GM18873 (cell line): ENCODE measurements around the gene ADAM10.

Experiments used
- ATAC-seq: cut with Tn5 transposase; IDR thresholded peaks from one replicate; pipeline ENCODE4 v1.9.1; 2021; ENCODE audit warnings: mild to moderate bottlenecking, moderate library complexity, moderate number of reproducible peaks; ENCODE audit not compliant: unreplicated experiment, low FRiP score

Gene ADAM10

DNA sequence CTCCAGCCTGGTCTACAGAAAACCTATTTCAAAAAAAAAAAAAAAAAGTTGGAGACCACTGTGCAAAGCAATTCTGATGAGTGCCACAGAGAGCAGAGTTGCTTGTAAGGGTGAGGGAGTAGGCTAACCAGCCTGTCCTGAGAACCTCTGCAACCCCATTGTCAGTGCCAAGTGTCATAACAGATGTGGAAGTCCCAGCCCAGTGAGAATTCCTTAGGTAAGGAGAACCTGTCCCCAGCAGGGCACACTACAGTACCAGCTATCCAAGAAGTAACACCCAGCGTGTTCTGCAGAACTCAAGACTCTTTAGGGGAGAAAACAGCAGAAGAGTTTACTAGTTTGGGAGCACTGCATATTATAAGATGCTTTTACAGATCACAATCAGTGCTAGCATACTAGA lies 161.4 kb downstream of the ADAM10 start:
- ATAC-seq: no peak

GRCh38 chr15:58587486-58587885 lies 162.0 kb downstream of the ADAM10 start:
- no peak for ATAC-seq

- ATAC-seq: no peak
Observed at GRCh38 chr15:58585693-58586443, 163.6 kb downstream of the ADAM10 start.

DNA sequence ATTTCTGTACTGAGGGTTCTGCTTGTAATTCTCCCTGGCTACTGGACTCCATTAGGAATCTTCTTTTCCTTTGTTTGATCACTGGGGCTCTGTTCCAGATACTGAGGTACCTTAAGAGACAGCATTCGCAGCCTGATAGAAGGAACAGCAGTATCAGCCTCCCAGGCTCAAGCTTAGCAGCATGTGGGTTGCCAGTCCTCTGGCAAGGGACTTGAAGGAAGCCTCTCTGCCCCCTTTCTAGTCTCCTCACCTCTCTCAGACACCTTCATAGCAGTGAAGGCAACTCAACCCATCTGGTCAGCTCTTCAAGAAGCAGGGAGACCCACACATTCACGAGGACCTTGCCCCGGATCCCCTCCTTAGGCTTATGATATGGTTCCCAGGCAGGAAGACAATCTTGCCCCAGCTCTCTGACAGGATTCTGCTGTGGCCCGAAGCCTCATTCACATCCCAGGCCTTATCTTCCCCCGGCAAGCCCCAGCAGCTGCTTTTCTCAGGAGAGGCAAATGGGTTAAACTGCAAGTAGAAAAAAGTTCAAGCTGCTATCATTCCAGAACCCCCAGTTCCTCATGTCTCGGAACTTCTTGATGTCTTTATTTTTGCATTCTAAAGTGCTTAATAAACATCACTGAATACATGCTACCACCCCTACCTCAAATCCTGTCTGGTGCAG lies 164.6 kb downstream of the ADAM10 start:
- no peak for ATAC-seq

DNA sequence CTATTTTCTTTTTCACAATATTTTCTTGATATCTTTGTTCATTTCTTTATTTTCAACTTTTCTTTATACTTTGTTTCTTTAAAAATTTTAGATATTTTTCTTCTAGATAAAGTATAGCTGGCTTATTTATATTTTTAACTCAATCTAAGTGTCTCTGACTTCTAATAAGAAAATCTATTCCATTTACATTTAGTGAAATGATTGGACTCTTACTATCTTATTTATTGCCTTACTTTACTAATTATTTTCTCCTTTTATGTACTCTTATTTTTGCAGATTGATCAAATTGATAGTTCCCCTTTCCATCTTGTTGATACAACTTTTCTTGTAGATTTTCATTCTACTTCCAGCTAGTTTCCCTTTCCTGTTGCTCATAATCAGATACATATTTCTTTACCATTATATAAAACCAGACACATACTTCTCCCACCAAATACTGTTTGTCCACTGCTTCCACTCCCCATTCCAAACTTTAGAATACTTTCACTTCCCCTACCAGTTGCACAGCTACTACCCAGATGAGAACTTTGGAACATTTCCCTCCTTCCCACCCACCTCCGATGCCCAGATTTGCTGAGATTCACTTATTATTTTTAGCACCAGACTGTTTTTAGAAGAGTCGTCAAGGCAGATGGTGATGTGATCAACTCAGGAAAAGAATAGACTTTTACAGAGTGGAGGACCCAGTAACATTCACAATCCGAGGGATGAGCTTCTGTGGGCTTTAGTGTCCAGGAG lies 166.2 kb downstream of the ADAM10 start:
- no peak for ATAC-seq

- ATAC-seq: no peak
Observed at GRCh38 chr15:58582160-58582559, 167.3 kb downstream of the ADAM10 start.

DNA sequence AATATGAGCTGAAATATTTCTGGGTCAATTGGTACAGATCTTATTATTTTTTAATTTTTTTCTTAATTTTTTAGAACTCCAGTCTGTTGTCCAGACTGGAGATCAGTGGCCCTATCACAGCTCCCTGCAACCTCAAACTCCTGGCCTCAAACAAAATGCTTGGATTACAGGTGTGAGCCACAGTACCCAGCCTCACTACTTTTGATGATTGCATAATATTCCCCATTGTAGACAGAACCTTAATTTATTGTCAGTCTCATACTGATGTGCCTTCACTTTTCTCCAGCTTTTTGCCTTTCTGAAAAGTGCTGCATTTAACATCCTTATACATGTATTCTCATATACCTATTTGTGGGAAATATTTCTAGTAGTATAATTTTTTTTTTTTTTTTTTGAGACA lies 172.8 kb downstream of the ADAM10 start:
- no peak for ATAC-seq

DNA sequence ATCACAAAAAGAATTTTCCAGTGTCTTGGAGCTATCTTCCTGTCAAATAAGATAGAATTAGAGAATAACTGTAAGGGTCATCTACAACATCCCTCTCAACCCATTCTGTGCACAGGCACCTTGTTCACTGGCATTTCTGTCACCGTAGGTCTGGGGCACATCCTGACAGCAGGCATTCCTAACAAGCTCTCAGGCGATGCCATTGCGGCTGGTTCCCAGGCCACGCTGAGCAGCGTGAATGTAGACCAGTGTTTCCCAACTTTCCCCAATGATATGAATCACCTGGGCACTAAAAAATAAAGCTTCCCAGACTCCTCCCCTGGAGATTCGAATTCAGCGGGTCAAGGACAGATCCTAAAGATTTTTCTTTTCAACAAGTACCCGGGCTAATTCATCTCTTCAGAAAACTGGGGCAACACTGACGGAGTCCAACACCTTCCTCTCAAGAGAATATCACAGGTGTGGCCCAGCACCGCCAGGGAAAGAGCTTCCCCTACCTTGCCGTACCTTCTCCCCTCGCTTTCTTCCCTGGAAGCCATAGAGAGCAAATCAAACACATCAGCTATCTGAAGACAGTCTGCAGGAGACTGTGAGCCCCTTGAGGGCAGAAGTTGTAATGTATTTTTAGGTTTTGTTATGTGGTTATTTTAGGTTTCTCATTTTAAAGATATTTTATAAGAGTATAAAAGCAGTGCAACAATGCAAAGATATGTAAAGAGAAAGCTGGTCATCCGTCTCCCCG lies 174.3 kb downstream of the ADAM10 start:
- no peak for ATAC-seq

DNA sequence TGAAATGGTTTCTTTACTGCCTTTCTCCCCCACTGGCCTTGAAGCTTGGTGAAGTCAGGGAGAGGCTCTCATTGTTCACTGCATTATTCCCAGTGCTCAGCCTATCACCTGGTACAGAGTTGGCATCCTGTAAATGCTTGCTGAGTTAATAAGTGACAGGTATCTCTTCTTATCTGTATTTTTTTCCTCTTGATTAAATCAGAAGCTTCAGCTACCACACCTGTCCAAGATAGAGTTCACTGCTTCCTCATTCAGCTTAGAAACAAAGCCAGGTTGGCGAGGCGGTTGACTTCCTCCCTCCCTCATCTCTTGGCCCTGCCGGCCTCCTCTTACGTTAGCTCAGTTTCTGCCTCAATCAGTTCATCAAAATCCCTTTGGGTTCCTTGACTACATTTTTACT lies 174.9 kb downstream of the ADAM10 start:
- ATAC-seq: no peak

DNA sequence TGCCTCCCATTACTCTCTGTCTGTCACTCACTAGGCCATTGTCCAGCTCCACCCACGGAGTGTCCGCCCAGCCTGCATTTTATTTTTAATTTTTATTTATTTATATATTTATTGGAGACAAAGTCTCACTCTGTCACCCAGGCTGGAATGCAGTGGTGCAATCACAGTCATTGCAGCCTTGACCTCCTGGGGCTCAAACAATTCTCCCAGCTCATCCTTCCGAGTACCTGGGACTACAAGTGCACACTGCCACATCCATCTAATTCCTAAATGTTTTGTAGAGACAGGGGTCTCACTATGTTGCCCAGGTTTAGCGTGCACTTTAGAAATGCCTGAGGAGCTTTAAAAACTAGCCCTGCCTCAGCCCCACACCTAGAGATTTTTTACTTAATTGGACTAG lies 176.2 kb downstream of the ADAM10 start:
- ATAC-seq: no peak

DNA sequence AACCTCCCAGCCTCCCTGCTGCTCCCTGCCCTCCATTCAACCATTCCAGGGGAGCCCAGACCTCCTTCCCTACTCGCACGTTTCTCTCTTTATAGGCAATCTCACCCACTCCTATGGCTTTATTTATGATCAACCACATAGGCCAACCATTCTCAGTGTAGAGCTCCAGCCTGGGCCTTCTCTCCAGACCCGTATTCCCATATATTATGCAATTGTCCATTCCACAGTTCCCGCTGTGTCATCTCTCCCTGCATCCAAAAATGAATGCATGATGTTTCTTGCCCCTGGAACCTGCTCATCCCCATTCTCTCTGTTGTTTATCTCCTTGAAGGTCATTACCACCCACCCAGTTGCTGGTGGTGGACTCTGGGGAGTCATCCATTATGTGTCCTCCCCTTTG lies 177.0 kb downstream of the ADAM10 start:
- ATAC-seq: no peak

- no peak for ATAC-seq
Observed at GRCh38 chr15:58571491-58571890, 178.0 kb downstream of the ADAM10 start.

GRCh38 chr15:58569455-58569854 lies 180.1 kb downstream of the ADAM10 start:
- no peak for ATAC-seq

GRCh38 chr15:58568157-58568571 lies 181.3 kb downstream of the ADAM10 start:
- no peak for ATAC-seq

DNA sequence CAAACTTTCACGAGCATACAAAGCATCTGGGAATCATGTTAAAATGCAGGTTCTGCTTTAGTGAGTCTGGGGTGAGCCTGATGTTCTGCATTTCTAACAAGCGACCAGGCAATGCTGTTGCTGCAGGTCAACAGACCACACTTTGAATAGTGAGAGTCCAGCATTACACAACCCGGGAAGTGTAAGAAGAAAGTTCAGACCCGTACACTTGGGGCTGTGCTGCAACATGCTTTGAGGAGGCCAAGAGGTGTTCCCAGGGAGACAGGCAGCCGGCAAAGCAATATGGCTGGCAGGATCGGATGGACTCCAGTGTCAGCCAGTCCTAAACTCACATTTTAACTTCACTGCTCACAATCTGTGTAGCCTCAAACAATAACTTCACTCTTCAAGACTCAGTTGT lies 183.5 kb downstream of the ADAM10 start:
- no peak for ATAC-seq

GRCh38 chr15:58565619-58566018 lies 183.9 kb downstream of the ADAM10 start:
- ATAC-seq: no peak

- ATAC-seq: no peak
Observed at GRCh38 chr15:58564981-58565380, 184.5 kb downstream of the ADAM10 start.

- ATAC-seq: no peak
Observed at GRCh38 chr15:58562135-58562534, 187.4 kb downstream of the ADAM10 start.

DNA sequence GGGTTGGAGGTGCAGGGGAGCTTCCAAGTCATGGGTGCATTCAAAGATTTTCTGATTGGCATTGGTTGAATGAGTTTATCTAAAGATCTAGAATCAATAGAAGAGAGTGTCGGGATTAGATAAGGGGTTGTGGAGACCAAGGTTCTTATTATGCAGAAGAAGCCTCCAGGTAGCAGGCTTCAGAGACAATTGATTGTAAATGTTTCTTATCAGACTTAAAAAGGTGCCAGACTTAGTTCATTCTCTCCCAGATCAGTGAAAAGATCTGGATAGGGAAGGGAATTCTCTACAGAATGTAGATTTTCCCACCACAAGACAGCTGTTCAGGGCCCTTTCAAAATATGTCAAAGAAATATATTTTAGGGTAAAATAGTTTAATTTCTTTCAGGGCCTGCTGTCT lies 188.2 kb downstream of the ADAM10 start:
- ATAC-seq: no peak

DNA sequence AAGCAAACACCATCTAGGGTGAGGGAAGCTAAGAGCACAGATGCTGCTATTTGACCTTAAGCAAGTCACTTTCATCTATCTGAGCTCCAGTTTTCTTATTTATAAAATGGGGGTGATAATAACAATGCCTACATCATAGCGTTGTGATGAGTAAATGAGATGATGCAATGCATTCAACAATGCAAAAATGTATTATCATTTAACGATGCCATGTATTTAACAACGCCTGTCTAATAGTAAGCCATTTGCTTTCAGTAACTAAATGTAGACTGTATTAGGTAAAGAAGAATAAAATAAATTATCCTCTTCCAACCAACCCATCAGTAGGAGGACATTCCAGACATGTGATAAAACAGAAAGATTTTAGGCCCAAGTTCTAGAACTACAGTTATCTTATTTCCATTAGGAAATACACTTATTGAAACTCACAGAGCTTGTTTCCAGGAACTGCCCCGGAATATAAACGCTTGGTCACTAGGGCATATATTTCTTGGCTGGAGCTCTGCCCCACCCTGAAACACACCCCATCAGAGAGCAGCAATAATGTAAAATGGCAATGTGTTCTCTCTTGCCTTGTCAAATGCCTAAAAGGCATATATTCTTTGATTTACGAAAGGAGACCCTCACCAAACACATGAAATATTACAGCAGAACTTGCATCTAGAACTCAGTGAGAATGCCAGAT lies 189.5 kb downstream of the ADAM10 start:
- ATAC-seq: no peak
